ENCODE measurements around the gene NDUFS3. TPM values are rescaled to one million over a fixed set of nuclear protein-coding genes. Genes with fewer than 3 reads are reported as not detected.
"Not testable (repeated sequence)": the region's sequence is repeated elsewhere in the genome, so short reads cannot be mapped to it uniquely, and the experiment has no call there.

NDUFS3 gene
- total RNA-seq, 5 donors from 2014 or later (not counting 1 experiment from before 2014, with no cell fraction given), result 69.1 to 105 (median 76.1) TPM

GRCh38 chr11:47564366-47564765, 14.5 kb upstream of the NDUFS3 start:
- not testable (repeated sequence) for ATAC-seq (replicated peaks in 1 of 4); H3K27ac ChIP-seq (ENCODE audit: low read length); H3K36me3 ChIP-seq (ENCODE audit: control insufficient read depth in 2 of 2, extremely low read depth in 1 of 2, insufficient read depth in 1 of 2, low read length in 1 of 2); H3K4me3 ChIP-seq (ENCODE audit: control insufficient read depth in 1 of 2, extremely low read depth in 1 of 2, low read length in 1 of 2); H3K9me3 Mint-ChIP-seq; DNase-seq; H3K36me3 Mint-ChIP-seq; H3K27me3 ChIP-seq (replicated peaks in 1 of 2; ENCODE audit: control insufficient read depth in 2 of 2, extremely low read depth in 1 of 2, insufficient read depth in 2 of 2, low read length in 1 of 2); H3K27me3 Mint-ChIP-seq; H3K9me3 ChIP-seq
- Mint-ChIP-seq H3K4me1 (peaks cover 8 to 22% (median 19%) of the 10 kb centered on the region in 3 donors), H3K4me3 (peak overlapping the region; percentile 47 to 77 (median 69)), H3K27ac (peak overlapping the region in 1 of 2 donors; percentile 55)
- CTCF ChIA-PET, result interaction anchor here (0.5 to 1.5 kb wide), 8 partner anchors 8 to 190 kb away, joined by 3 to 6 read pairs (median 4); partner anchors contain the start of gene CELF1 (in 1 of the 2)
- POLR2A ChIA-PET, result interaction anchor here (0.6 to 1.4 kb wide), 6 partner anchors 13 to 350 kb away, joined by 3 to 5 read pairs (median 4); partner anchors contain the start of gene DDB2 (in 1 of the 2)
- peaks cover 4 to 24% of the 10 kb centered on the region in 2 experiments for H3K4me1 ChIP-seq (ENCODE audit: control insufficient read depth in 1 of 2, extremely low read depth in 1 of 2, insufficient read depth in 2 of 2, low read length in 2 of 2)
- WGBS (ENCODE audit: insufficient coverage), result 86% methylated on average over 5 of the region's 10 CpGs

DNA sequence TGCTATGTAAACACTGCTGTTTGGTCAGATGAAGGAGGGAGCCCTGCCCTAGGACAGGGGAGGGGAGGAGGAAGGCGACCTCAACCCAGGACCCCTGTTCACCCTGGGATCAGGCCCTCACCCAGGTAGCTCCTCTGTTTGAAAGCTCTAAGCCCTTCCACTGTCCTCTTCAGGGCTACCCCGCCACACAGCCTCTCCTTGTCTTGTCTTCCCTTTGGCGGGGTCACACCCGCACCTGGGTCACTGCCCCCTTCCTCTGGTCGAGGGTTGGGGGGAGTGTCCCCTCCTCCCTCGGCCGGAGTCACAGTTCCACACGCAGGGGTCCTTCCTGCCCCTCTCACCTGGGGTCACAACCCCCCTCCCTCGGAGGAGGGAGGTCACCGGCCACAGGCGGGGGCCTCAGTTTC, 13.9 kb upstream of the NDUFS3 start:
- WGBS (ENCODE audit: insufficient coverage), result 0% methylated on average over 1 of the region's 11 CpGs
- peaks cover 0 to 5% of the 10 kb centered on the region in 2 donors for H3K36me3 ChIP-seq (ENCODE audit: control insufficient read depth in 2 of 2, extremely low read depth in 1 of 2, insufficient read depth in 1 of 2, low read length in 1 of 2)
- H3K27me3 ChIP-seq (replicated peaks in 1 of 2; ENCODE audit: control insufficient read depth in 2 of 2, extremely low read depth in 1 of 2, insufficient read depth in 2 of 2, low read length in 1 of 2), result no peaks in the 10 kb centered on the region
- H3K27ac Mint-ChIP-seq, result peak overlapping the region; percentile 43 to 85
- peak overlapping the region; percentile 81 for H3K27ac ChIP-seq (ENCODE audit: low read length)
- DNase-seq (no peak), ATAC-seq (replicated peaks in 1 of 4) (peak in 3 of 4 experiments; percentile 6 to 11 (median 8))
- H3K4me3 ChIP-seq (ENCODE audit: control insufficient read depth in 1 of 2, extremely low read depth in 1 of 2, low read length in 1 of 2), result peak overlapping the region; percentile 83 to 91
- POLR2A ChIA-PET, result interaction anchor here (0.5 to 1.4 kb wide), 7 partner anchors 13 to 350 kb away, joined by 3 to 5 read pairs (median 4); partner anchors contain the start of gene DDB2 (in 1 of the 2)
- CTCF ChIA-PET, result interaction anchor here (0.5 to 1.5 kb wide), 8 partner anchors 9 to 156 kb away, joined by 3 to 6 read pairs (median 4); partner anchors contain the start of gene CELF1 (in 1 of the 2)
- no peaks in the 10 kb centered on the region for H3K9me3 ChIP-seq
- peaks cover 8 to 24% (median 19%) of the 10 kb centered on the region in 3 donors for H3K4me1 Mint-ChIP-seq
- H3K4me3 Mint-ChIP-seq, result peak overlapping the region; percentile 74 to 80 (median 77)
- no peaks in the 10 kb centered on the region for H3K9me3 Mint-ChIP-seq
- no peaks in the 10 kb centered on the region for H3K36me3 Mint-ChIP-seq
- H3K27me3 Mint-ChIP-seq, result no peaks in the 10 kb centered on the region
- peaks cover 4 to 24% of the 10 kb centered on the region in 2 experiments for H3K4me1 ChIP-seq (ENCODE audit: control insufficient read depth in 1 of 2, extremely low read depth in 1 of 2, insufficient read depth in 2 of 2, low read length in 2 of 2)

GRCh38 chr11:47565340-47566148, 13.3 kb upstream of the NDUFS3 start, which contains the start of gene PTPMT1:
TSS of gene PTPMT1 (plus strand) at chr11:47565599. CDS start at chr11:47565623, 24 bp downstream.
- DNase-seq, result peak; percentile 12 to 71 (median 51)
- H3K27me3 ChIP-seq (replicated peaks in 1 of 2; ENCODE audit: control insufficient read depth in 2 of 2, extremely low read depth in 1 of 2, insufficient read depth in 2 of 2, low read length in 1 of 2), result no peaks in the 10 kb centered on the region
- WGBS (ENCODE audit: insufficient coverage), result under 1% methylated on average over 86 of the region's 86 CpGs
- Mint-ChIP-seq H3K27ac (peak within 1 kb of the TSS; percentile 76 to 85), H3K4me1 (peaks cover 8 to 24% (median 22%) of the 10 kb centered on the region in 3 donors), H3K9me3 (no peaks in the 10 kb centered on the region), H3K27me3 (no peaks in the 10 kb centered on the region), H3K36me3 (no peaks in the 10 kb centered on the region), H3K4me3 (peak within 1 kb of the TSS; percentile 77 to 83 (median 79))
- peaks cover 0 to 9% of the 10 kb centered on the region in 2 donors for H3K36me3 ChIP-seq (ENCODE audit: control insufficient read depth in 2 of 2, extremely low read depth in 1 of 2, insufficient read depth in 1 of 2, low read length in 1 of 2)
- peak within 1 kb of the TSS; percentile 81 for H3K27ac ChIP-seq (ENCODE audit: low read length)
- peaks cover 4 to 24% of the 10 kb centered on the region in 2 experiments for H3K4me1 ChIP-seq (ENCODE audit: control insufficient read depth in 1 of 2, extremely low read depth in 1 of 2, insufficient read depth in 2 of 2, low read length in 2 of 2)
- H3K4me3 ChIP-seq (ENCODE audit: control insufficient read depth in 1 of 2, extremely low read depth in 1 of 2, low read length in 1 of 2), result peak within 1 kb of the TSS; percentile 83 to 91
- ATAC-seq (replicated peaks in 1 of 4), result peak; percentile 87 to 93 (median 90)
- H3K9me3 ChIP-seq, result no peaks in the 10 kb centered on the region
- ChIA-PET CTCF (interaction anchor here (0.6 to 1.9 kb wide), 4 partner anchors 8 to 14 kb away, joined by 3 to 11 read pairs (median 4); partner anchors contain the start of genes KBTBD4 (in 1 of the 2) and NDUFS3 (in 1 of the 2)), POLR2A (interaction anchor here (0.5 to 1.4 kb wide), 5 partner anchors 11 to 56 kb away, joined by 3 to 4 read pairs (median 3); no protein-coding TSS in a partner anchor)

DNA sequence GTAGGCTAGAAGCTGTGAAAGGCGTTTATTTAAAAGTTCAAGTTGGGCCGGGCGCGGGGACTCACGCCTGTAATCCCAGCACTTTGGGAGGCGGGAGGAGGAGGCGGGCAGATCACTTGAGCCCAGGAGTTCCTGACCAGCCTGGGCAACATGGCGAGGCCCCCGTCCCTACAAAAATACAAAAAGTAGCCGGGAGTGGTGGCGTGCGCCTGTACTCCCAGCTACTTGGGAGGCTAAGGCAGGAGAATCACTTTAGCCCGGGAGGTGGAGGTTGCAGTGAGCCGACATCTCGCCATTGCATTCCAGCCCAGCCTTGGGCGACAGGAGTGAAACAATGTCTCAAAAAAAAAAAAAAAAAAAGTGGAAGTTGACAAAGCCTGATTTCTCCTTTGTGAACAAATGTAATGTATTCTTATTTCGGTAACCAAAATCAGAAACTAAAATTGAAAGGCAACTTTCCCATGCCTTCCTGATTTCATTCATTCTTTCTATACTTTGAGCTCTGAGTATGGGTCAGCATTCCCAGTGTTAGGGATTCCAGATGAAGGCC, 12.7 kb upstream of the NDUFS3 start:
- DNase-seq (no peak), ATAC-seq (replicated peaks in 1 of 4) (no peak)
- ChIA-PET POLR2A (interaction anchor here (0.5 to 1.0 kb wide), 4 partner anchors 10 to 296 kb away, joined by 3 to 5 read pairs (median 4); partner anchors contain the start of genes KBTBD4 (in 1 of the 2), MADD (in 1 of the 2) and NDUFS3 (in 1 of the 2)), CTCF (interaction anchor here (0.6 to 1.9 kb wide), 2 partner anchors 7 to 13 kb away, joined by 3 to 11 read pairs; partner anchors contain the start of genes KBTBD4 (in 1 of the 2) and NDUFS3 (in 1 of the 2))
- H3K4me1 ChIP-seq (ENCODE audit: control insufficient read depth in 1 of 2, extremely low read depth in 1 of 2, insufficient read depth in 2 of 2, low read length in 2 of 2), result peaks cover 4 to 24% of the 10 kb centered on the region in 2 experiments
- Mint-ChIP-seq H3K4me3 (peak overlapping the region; percentile 77 to 83 (median 79)), H3K27me3 (no peaks in the 10 kb centered on the region), H3K27ac (peak overlapping the region in 1 of 2 donors; percentile 78), H3K4me1 (peaks cover 8 to 28% (median 23%) of the 10 kb centered on the region in 3 donors), H3K36me3 (peaks cover 1% of the 10 kb centered on the region), H3K9me3 (no peaks in the 10 kb centered on the region)
- peaks cover 0 to 16% of the 10 kb centered on the region in 2 donors for H3K36me3 ChIP-seq (ENCODE audit: control insufficient read depth in 2 of 2, extremely low read depth in 1 of 2, insufficient read depth in 1 of 2, low read length in 1 of 2)
- no peaks in the 10 kb centered on the region for H3K9me3 ChIP-seq
- 22% methylated on average over 12 of the region's 17 CpGs for WGBS (ENCODE audit: insufficient coverage)
- H3K4me3 ChIP-seq (ENCODE audit: control insufficient read depth in 1 of 2, extremely low read depth in 1 of 2, low read length in 1 of 2), result peak overlapping the region; percentile 83 to 91
- no peaks in the 10 kb centered on the region for H3K27me3 ChIP-seq (replicated peaks in 1 of 2; ENCODE audit: control insufficient read depth in 2 of 2, extremely low read depth in 1 of 2, insufficient read depth in 2 of 2, low read length in 1 of 2)
- peak overlapping the region; percentile 44 for H3K27ac ChIP-seq (ENCODE audit: low read length)

- H3K4me3 Mint-ChIP-seq, result no peak overlapping the region
- H3K4me1 Mint-ChIP-seq, result peaks cover 17 to 31% (median 27%) of the 10 kb centered on the region in 3 donors
- Histone ChIP-seq H3K9me3 (no peaks in the 10 kb centered on the region), H3K36me3 (ENCODE audit: control insufficient read depth in 2 of 2, extremely low read depth in 1 of 2, insufficient read depth in 1 of 2, low read length in 1 of 2) (peaks cover 7 to 43% of the 10 kb centered on the region in 2 donors), H3K27ac (ENCODE audit: low read length) (no peak overlapping the region), H3K4me1 (ENCODE audit: control insufficient read depth in 1 of 2, extremely low read depth in 1 of 2, insufficient read depth in 2 of 2, low read length in 2 of 2) (peaks cover 4 to 19% of the 10 kb centered on the region in 2 experiments), H3K27me3 (replicated peaks in 1 of 2; ENCODE audit: control insufficient read depth in 2 of 2, extremely low read depth in 1 of 2, insufficient read depth in 2 of 2, low read length in 1 of 2) (no peaks in the 10 kb centered on the region), H3K4me3 (ENCODE audit: control insufficient read depth in 1 of 2, extremely low read depth in 1 of 2, low read length in 1 of 2) (no peak overlapping the region)
- WGBS (ENCODE audit: insufficient coverage), result 96% methylated on average over 6 of the region's 7 CpGs
- ChIA-PET POLR2A (no interaction called here), CTCF (no interaction called here)
- H3K9me3 Mint-ChIP-seq, result no peaks in the 10 kb centered on the region
- H3K36me3 Mint-ChIP-seq, result peaks cover 20% of the 10 kb centered on the region
- peak overlapping the region in 1 of 2 donors; percentile 22 for H3K27ac Mint-ChIP-seq
- ATAC-seq (replicated peaks in 1 of 4) (no peak), DNase-seq (no peak)
- no peaks in the 10 kb centered on the region for H3K27me3 Mint-ChIP-seq
Observed at GRCh38 chr11:47569646-47570045, 9.2 kb upstream of the NDUFS3 start.

Data from T-cell (primary cell).